Adrenal gland (tissue), 12 donors: ENCODE measurements around the gene VSX1. TPM values are rescaled to one million over a fixed set of nuclear protein-coding genes. Genes with fewer than 3 reads are reported as not detected.
A peak's percentile ranks its signal among the peaks of the same experiment; 100 is the strongest.

Experiments
- DNase-seq, 7 donors: peaks; one replicate each; pipeline ENCODE4 v3.0.0-alpha.2; 2019 to 2020
- H3K27ac ChIP-seq, 5 donors: fragments of 200-600 bp; sonication (generic) in 4 of 5; 1 replicate in 3 of 5; 2 replicates in 2 of 5; pipeline versions ENCODE4 v1.5.1 to v1.8.0; 2016 to 2020; ENCODE audit warnings: mild to moderate bottlenecking in 1 of 5
- H3K27me3 ChIP-seq: fragments of 200-600 bp; 2 replicates; pipeline ENCODE4 v1.8.0; 2021
- H3K36me3 ChIP-seq, 2 donors: fragments of 200-600 bp; replicated peaks in 1 of 2; 1 replicate in 1 of 2; 2 replicates in 1 of 2; pipeline versions ENCODE4 v1.5.1 to v1.8.0; 2018 to 2022
- H3K4me1 ChIP-seq, 2 donors: fragments of 200-600 bp; replicated peaks in 1 of 2; 1 replicate in 1 of 2; 2 replicates in 1 of 2; pipeline versions ENCODE4 v1.5.1 to v1.8.0; 2018 to 2021
- H3K4me3 ChIP-seq, 4 donors: fragments of 200-600 bp; sonication (generic) in 3 of 4; one replicate each; pipeline ENCODE4 v1.5.1; 2016 to 2018
- H3K9me3 ChIP-seq, 3 donors: fragments of 200-600 bp; sonication (generic) in 1 of 3; replicated peaks in 1 of 3; 1 replicate in 2 of 3; 2 replicates in 1 of 3; pipeline versions ENCODE4 v1.5.1 to v1.8.0; 2016 to 2021
- POLR2A ChIP-seq, 2 donors: fragments of 450-650 bp; IDR thresholded peaks; one replicate each; pipeline ENCODE4 v1.6.1; 2017; ENCODE audit warnings: antibody characterized with exemption in 2 of 2, mild to moderate bottlenecking in 2 of 2, moderate library complexity in 1 of 2
- WGBS, 4 donors: extraction: QIAGEN DNeasy Blood & Tissue Kit in 2 of 4; methylation state at CpG; one replicate each; pipeline versions ENCODE4 v1.1.5 to v1.1.7; 2013 to 2017; 5-methylcytosine and 5-hydroxymethylcytosine counted together
- intact Hi-C, 2 donors: fragments of 100-400 bp; cut with DNase I; formaldehyde crosslinking; loops; one replicate each; pipeline versions ENCODE4 v1.14.1 to v1.15.0; 2022 to 2023
- polyA plus RNA-seq, 3 donors: library from polyadenylated mRNA; stranded (reverse); fragments of 200-250 nt in 2 of 3; fragments of 350-450 nt in 1 of 3; fragmentation: Illumina TruSeq in 1 of 3; extraction: RNeasy Lipid Tissue Mini Kit (QIAGEN cat#74804) in 1 of 3; gene quantifications; one replicate each; pipeline ENCODE4 v1.2.3, GENCODE V29; 2013 to 2014
- total RNA-seq, 9 donors: library from RNA; depleted of rRNA in 4 of 9; stranded (reverse); fragments of >200 nt in 4 of 9; fragments of 120-200 nt in 1 of 9; fragmentation: NEBNext Ultra II Directional in 1 of 9; extraction: Animal tissue kit (Norgen Biotek cat#: 25700) in 1 of 9; gene quantifications; one replicate each; pipeline versions ENCODE4 v1.1.0 to v1.2.4, GENCODE V29; 2013 to 2023
- TF ChIP-seq, protein P1 (sequence below), 6 experiments: fragments of 450-650 bp in 4 of 6; fragments of 200-600 bp in 2 of 6; sonication (generic) in 1 of 6; IDR thresholded peaks; 1 replicate in 5 of 6; 2 replicates in 1 of 6; pipeline versions ENCODE4 v1.5.1 to v1.8.0; 2016 to 2021; ENCODE audit warnings: antibody characterized with exemption in 6 of 6, mild to moderate bottlenecking in 2 of 6, moderate library complexity in 1 of 6
- donor health status: healthy with polysubstance abuse.
- donor health status: Bipolar disorder and iron deficiency.
- donor health status: DM: yes; HTN: yes; CAD: no.
- donor health status: DM: no; HTN: no; CAD: no.
- donor health status: DM: no; HTN: no; CAD: no.
- donor health status: DM: yes; HTN: yes; CAD: no.

VSX1 gene
- total and polyA plus RNA-seq, 12 donors, result 0.06 to 2.2 (median 0.52) TPM; not detected in 1

DNA sequence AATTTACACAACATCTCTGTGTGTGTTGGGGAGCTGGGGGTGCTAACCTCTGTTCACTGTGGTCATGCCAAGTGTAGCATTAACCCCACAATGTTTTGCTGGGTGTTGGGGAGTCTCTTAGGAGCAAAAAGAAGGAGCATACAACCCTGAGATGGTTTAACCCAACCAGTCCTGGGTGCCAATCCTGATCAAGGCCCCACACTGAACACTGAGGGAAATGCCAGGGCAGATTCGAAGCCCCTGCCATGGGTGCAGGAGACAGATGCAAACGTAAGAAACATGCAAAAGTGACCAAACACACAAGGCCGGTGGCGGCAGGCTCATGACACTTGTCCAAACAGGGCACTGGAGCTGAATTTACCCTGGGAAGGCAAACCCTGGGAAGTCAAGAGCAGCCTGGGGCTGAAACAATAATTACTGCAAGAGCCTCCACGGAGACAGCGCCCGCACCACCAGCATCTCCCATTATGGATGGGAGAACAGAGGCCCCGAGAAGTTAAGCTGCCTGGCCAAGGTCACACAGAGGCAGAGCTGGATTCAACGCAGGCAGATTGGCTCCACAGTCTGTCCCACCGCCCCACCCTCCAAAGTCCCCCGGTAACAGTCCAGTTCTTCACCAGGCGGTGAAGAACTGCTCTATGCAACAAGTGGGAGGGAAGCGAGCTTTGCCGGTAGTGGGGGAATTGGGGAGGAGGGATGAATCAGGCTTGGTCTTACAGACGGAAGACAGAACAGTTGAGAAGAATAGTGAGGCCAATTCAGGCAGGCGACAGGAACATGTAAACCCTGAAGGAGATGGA, 32.5 kb downstream of the VSX1 start:
- Histone ChIP-seq H3K27me3 (no peaks in the 10 kb centered on the region), H3K36me3 (peaks cover 0 to 16% of the 10 kb centered on the region in 2 donors), H3K9me3 (no peaks in the 10 kb centered on the region), H3K4me3 (no peak overlapping the region), H3K4me1 (peaks cover 11 to 28% of the 10 kb centered on the region in 2 donors), H3K27ac (no peak overlapping the region)
- intact Hi-C loops, result no loop called here
- DNase-seq, result peak in 2 of 7 donors; percentile 4 to 11
- TF ChIP-seq, protein P1, sequence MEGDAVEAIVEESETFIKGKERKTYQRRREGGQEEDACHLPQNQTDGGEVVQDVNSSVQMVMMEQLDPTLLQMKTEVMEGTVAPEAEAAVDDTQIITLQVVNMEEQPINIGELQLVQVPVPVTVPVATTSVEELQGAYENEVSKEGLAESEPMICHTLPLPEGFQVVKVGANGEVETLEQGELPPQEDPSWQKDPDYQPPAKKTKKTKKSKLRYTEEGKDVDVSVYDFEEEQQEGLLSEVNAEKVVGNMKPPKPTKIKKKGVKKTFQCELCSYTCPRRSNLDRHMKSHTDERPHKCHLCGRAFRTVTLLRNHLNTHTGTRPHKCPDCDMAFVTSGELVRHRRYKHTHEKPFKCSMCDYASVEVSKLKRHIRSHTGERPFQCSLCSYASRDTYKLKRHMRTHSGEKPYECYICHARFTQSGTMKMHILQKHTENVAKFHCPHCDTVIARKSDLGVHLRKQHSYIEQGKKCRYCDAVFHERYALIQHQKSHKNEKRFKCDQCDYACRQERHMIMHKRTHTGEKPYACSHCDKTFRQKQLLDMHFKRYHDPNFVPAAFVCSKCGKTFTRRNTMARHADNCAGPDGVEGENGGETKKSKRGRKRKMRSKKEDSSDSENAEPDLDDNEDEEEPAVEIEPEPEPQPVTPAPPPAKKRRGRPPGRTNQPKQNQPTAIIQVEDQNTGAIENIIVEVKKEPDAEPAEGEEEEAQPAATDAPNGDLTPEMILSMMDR (IDR thresholded peaks at IDR 0.05), result no peak
- no peak for TF ChIP-seq POLR2A (IDR thresholded peaks at IDR 0.05)
- 77 to 83% (median 81%) methylated on average over 13 to 16 of the region's 16 CpGs for WGBS, 4 donors

DNA sequence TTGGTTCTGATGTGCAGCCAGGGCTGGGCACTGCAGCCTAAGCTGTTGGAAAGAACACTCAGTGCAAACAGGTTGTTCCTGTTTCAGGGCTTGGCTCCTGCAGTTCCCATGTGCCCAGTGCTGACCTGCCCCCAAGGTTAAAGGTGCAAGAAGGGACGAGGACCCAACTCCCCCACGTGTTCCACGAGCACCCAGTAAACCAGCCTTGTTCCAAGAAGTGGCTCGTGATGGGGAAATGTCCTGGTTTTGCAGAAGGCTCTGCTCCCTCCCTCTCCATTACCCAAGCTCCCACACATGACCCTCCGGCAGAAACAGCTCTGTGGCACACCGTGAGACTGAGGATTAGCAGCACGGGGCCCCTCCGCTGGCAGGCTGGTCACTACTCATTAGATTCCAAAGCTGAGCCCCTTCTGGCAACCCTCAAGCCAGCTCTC, 33.4 kb downstream of the VSX1 start:
- no peak overlapping the region for H3K27ac ChIP-seq
- intact Hi-C loops, result no loop called here
- WGBS, 4 donors, result 78 to 88% (median 82%) methylated on average over 4 to 8 of the region's 8 CpGs

DNA sequence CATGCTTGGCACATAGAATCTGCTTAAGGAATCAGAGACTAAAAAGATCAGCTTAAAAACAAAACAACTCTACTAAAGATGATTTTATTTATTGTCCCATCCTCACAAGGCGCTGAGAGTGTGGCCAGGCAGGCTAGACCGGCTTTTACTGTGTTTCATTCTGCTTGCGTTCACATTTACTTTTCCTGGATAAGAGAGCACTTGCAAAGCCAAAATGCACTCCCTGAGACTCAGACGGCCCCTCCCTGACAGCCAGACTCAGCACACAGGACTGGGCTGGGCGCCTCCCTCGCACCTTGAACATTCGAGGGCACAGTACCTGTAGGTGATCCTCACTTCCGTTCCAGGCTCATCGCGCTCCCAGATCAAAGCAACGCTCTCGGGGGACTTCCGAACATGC, 34.2 kb downstream of the VSX1 start:
- Histone ChIP-seq H3K4me3 (no peak overlapping the region), H3K9me3 (no peaks in the 10 kb centered on the region), H3K36me3 (peaks cover 0 to 16% of the 10 kb centered on the region in 2 donors), H3K4me1 (peaks cover 5 to 11% of the 10 kb centered on the region in 2 donors), H3K27ac (no peak overlapping the region), H3K27me3 (no peaks in the 10 kb centered on the region)
- intact Hi-C loops, result no loop called here
- WGBS, 4 donors, result 89 to 95% (median 91%) methylated on average over 12 to 13 of the region's 13 CpGs
- no peak for DNase-seq
- TF ChIP-seq POLR2A (IDR thresholded peaks at IDR 0.05), result no peak
- TF ChIP-seq, protein P1 (IDR thresholded peaks at IDR 0.05), result no peak

More for the DNA sequence above, 33.4 kb downstream of the VSX1 start:
- peak in 1 of 7 donors; percentile 5 for DNase-seq
- Histone ChIP-seq H3K4me1 (peaks cover 5 to 19% of the 10 kb centered on the region in 2 donors), H3K36me3 (peaks cover 0 to 16% of the 10 kb centered on the region in 2 donors), H3K9me3 (no peaks in the 10 kb centered on the region), H3K4me3 (no peak overlapping the region), H3K27me3 (no peaks in the 10 kb centered on the region)
- TF ChIP-seq POLR2A (IDR thresholded peaks at IDR 0.05), result no peak
- TF ChIP-seq, protein P1 (IDR thresholded peaks at IDR 0.05), result no peak

DNA sequence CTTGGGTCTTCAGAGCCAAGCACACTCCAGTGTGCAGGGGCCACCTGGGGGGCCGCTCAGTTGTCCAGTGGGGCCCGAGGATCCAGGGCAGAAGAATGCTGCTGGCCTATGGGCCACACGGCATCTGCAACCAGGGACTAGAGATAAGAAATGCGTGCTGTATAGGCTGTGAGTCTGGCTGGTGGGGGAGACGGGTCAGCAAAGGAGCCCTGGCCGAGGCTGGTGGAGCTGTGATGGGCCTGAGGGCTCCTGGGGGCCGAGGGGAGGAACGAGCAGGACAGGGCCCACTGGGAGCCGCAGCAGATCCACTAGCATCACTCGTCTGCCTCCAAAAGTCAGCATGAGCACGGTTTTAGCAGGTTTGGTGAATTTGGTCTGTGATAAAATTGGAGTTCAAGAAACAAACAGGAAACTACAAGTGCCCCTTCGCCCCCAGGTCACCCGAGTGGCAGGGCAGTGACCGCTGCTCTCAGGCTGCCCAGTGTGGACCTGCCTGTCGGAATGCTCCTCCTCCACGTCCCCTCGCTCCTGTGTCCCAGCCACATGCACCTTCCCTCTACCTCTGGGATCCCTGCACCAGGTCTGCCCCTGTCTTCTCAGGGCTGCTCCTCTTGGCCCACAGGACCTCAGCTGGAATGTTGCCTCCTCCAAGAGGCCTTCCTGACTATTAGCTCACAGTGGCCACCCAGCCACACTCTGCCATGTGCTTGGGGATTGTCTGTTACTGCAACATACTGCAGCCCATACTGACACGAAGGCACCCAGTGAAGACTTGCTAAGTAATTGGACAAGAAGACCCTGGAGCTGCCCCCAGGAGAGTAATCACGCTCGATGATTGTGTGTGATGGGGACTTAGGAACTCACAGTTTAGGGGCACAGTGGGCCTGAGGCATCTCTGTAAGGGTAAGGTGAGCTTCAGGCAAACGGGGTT, 34.9 kb downstream of the VSX1 start:
- DNase-seq, result peak in 1 of 7 donors; percentile 5
- intact Hi-C loops, result no loop called here

More for the DNA sequence above, 34.9 kb downstream of the VSX1 start:
- Histone ChIP-seq H3K27me3 (no peaks in the 10 kb centered on the region), H3K4me3 (no peak overlapping the region), H3K27ac (no peak overlapping the region), H3K4me1 (peaks cover 0 to 3% of the 10 kb centered on the region in 2 donors), H3K9me3 (no peaks in the 10 kb centered on the region), H3K36me3 (peaks cover 0 to 16% of the 10 kb centered on the region in 2 donors)
- 79 to 92% (median 83%) methylated on average over 11 to 21 of the region's 21 CpGs for WGBS, 4 donors
- TF ChIP-seq, protein P1 (IDR thresholded peaks at IDR 0.05), result no peak
- TF ChIP-seq POLR2A (IDR thresholded peaks at IDR 0.05), result no peak
